Inflammatory macrophage (primary cell): ENCODE results near the gene UGT1A8.
"Not testable (repeated sequence)": the region's sequence is repeated elsewhere in the genome, so short reads cannot be mapped to it uniquely, and the experiment has no call there.

Experiments
- DNase-seq, 2 donors: peaks; one replicate each; pipeline ENCODE4 v3.0.0-alpha.2; 2020 to 2022

UGT1A8 gene

DNA sequence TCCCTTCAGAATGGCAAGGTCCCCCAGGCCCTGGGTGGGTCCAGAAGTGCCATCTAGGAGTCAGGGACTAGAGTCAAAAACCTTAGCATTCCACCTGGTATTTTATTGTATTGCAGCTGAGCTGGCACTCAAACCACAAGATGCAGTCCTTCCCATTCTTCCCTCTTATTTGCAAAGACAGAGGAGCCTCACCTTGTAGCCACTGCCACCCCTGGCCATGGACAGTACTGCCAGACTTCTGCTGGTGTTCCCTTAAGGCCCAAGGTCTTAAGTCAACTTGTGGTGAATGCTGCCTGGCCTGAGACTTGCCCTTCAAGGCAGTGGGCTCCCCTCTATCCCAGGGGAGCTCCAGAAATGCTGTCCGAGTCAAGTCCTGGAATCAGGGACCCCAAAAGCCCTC is 25.7 kb downstream of the UGT1A8 start:
- no peak for DNase-seq

GRCh38 chr2:233646033-233646432 is 28.6 kb downstream of the UGT1A8 start:
- DNase-seq, result not testable (repeated sequence)

DNA sequence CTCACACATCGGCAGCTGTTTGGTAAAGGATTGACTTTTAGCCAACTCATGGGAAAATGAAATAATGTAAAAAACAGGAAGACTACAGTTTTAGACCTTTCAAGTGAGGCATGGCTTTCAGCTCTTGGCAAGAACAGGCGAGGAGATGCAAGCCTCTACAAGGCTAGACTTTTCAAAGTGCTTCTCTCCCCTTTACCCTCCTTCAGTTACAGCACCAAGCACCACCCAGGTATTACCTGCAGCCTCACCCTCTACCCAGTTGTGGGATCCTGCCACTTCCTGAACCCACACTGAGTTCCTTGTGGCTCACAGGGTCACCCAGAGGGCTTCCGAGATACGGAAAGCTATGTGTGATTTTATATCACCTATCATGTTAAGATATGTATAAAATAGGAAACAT is 33.5 kb downstream of the UGT1A8 start:
- DNase-seq, result no peak

- DNase-seq, result no peak
Measured at GRCh38 chr2:233651430-233651829, 34.0 kb downstream of the UGT1A8 start.

DNA sequence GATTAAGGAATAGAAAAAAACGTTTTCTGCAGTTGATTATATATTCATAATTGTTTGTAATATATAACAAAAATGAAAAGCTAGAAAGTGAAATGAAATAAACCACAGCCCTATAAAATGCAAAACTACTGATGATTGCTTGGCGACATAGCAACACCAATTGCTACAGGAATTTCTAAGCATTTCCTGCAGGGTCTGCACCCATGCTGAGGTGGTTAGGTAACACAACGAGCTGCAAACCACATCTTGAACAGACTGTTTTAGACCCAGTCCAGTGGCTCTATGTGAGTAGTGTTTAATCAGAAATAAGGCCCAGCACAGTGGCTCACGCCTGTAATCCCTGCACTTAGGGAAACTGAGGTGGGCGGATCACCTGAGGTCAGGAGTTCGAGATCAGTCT is 37.1 kb downstream of the UGT1A8 start:
- DNase-seq, result no peak

DNA sequence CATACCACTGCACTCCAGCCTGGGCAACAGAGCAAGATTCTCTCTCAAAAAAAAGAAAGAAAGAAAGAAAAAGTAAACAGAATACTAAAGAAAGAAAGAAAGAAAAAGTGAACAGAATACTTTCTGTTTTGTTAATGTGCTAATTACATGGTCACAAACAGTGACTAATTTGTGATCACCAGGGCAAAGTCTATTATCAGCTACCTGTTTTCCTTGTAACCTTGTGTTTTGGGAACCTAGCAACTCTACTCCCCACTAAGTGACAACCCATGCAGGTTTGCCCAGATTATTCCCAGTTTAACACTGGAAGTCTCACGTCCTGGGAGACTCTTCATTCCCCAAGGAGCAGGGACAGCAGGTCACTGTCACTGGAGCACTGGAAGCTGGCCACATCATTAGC is 37.6 kb downstream of the UGT1A8 start:
- no peak for DNase-seq

DNA sequence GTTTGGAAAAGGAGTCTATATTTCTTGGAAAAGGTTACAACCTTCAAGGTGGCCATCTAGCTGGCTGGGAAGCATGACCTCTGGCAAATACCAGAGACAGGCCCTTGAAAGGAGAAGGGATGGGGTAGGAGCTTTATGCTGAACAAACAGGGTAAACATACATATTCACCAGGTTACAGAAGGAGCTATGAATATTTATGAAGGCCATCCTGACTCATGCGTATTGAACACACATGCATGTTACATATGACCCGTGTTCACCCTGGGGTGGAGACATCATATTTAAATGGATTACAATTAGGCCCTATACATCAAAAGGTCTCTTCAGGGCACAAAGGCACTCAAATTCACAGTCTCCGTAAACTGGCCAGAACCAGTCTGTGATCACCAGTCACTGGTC is 38.5 kb downstream of the UGT1A8 start:
- not testable (repeated sequence) for DNase-seq

GRCh38 chr2:233656443-233656842 is 39.0 kb downstream of the UGT1A8 start:
- DNase-seq, result no peak

DNA sequence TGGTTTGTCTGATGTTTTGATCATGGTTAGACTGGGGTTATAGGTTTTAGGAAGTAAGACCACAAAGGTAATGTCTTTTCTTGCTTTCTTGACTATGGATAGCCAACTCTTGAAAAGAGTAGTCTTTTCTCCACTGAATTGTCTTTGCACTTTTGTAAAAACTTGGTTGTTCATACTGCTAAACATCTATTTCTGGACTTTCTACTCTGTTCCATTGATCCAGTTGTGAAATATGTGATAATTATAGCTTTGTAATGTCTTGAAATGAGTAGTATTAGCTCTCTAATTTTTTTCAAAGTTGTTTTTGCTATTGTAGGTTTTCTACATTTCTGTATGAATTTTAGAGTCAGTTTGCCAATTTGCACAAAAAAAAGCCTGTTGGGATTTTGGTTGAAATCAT is 41.2 kb downstream of the UGT1A8 start:
- no peak for DNase-seq

GRCh38 chr2:233663911-233664310 is 46.5 kb downstream of the UGT1A8 start:
- no peak for DNase-seq

- no peak for DNase-seq
Measured at GRCh38 chr2:233668605-233669260, 51.3 kb downstream of the UGT1A8 start.

GRCh38 chr2:233671290-233672161 is 54.1 kb downstream of the UGT1A8 start, which contains the start of gene UGT1A9:
TSS of gene UGT1A9 (plus strand) at chr2:233671898. CDS start at chr2:233671935, 37 bp downstream.
- DNase-seq, result no peak

DNA sequence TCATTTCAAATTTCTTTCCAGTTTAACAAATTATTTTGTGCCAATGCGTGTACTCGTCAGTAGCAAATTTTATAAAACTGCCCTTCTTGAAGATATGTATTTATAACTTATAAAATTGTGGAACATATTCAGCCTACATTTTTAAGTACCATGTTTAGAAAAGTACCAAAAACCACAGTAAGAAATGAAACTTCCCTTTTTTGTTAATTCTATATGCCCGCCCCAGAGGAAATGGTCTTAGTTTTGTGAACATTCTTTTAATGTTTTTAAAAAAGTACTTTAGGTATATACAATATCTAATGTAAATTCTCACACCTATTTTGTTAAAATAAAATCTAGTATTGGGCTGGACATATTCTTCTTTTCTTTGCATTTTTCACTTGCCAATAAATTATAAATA is 55.5 kb downstream of the UGT1A8 start:
- DNase-seq, result no peak

- DNase-seq, result no peak
Measured at GRCh38 chr2:233673896-233674295, 56.5 kb downstream of the UGT1A8 start.

DNA sequence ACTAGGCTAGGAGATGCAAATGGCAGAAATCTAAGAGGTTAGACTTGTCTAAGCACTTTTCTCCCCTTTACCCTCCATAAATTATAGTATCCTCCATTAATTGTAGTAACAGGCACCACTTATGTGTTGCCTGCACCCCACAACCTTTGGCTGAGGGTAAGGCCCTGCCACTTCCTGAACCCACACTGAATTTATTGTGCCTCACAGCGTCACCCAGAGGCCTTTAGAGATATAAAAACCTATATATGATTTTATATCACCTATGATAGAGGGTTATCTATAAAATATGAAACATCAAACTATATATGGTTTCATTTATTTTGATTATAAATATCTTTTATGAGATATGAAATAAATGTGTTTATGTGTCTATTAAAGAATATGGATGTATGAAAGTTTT is 56.9 kb downstream of the UGT1A8 start:
- no peak for DNase-seq

DNA sequence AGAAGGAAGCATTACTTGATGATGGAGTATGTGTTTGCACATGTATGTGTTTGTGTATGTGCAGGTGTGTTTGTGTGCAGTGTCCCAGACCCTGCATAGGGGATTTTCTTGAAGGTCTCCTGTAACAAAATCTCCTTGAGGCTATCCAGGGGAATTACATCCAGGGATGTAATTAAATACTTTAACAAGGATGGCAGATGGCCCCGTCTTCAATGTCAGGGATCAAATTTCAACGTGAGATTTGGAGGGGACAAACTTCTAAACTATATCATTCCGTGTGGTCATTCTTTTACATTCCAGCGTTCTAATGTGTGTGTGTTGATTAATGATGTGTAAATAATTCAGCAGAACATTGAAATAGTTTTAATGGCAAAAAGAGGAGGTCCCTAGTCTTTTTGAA is 57.6 kb downstream of the UGT1A8 start:
- no peak for DNase-seq

- DNase-seq, result no peak
Measured at GRCh38 chr2:233676046-233676445, 58.6 kb downstream of the UGT1A8 start.

DNA sequence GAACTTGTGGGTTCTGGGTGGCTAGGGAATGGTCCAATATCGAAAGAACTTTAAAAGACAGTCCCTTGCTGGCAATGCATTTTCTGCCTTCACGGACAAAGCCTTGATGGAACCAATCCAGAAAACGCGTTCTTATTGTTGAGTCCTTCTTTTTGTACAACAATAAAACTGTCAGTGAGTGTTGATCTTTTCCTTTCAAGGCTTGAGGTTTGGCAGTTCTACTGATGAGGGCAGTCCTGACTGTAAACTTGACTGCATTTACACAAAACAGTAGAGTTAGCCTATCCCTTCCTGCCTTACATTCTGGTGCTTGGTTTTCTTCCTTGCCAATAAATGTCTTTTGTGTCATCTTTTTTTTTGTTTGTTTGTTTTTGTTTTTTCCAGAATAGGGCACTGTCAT is 61.8 kb downstream of the UGT1A8 start:
- no peak for DNase-seq

DNA sequence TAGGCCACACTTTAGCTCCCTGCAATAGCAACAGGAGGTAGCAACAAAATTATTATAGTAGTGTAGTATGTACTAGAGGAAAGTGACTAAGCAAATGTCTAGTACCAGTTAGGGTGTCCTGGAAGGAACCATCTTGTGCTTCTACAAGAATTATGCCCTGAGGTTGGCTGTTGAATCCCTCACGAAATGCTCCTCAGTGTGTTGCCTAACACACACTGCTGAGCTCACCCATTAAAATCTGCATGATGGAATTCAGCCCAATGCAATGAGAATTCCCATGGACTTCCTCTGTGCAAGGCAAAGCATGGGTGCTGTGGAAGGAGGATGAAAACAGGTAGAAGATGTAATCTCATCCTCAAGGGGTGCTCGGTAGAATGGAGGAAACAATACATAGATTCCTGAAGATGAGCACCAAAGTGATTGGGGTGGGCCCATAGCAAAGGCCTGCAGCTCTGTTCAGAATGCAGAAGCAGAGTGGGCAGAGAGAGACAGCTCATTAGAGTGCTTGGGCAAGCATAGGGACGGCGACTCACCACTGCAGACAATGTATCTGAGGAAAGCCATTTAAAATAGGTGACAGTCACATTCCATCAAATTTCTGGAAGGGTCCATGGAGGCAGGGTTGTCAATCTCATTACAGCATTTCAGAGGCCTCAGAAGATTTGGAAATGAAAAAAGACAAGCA is 63.1 kb downstream of the UGT1A8 start:
- peak; percentile 34 to 51 for DNase-seq

DNA sequence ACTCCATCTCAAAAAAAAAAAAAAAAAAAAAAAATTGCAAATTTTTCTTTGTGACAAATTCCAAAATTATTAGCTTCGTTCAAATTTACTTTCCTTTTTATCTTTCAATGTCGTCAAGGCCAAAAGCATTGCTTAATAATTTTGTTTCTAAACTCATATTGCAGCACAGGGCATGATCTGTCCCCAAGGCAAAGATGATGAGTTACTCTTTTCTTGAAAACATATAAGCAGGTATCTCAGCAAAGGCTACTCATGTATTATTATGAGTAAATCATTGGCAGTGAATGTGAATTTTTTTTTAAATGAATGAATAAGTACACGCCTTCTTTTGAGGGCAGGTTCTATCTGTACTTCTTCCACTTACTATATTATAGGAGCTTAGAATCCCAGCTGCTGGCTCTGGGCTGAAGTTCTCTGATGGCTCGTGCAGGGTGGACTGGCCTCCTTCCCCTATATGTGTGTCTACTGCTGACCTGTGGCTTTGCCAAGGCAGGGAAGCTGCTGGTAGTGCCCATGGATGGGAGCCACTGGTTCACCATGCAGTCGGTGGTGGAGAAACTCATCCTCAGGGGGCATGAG is 64.2 kb downstream of the UGT1A8 start, which contains the start of gene UGT1A7:
Gene UGT1A7, plus strand, starts transcription at position 381 of the 579 bp plus-strand sequence. Its CDS starts 37 bp downstream, at position 418.
- no peak for DNase-seq

GRCh38 chr2:233684640-233685039 is 67.2 kb downstream of the UGT1A8 start:
- no peak for DNase-seq

DNA sequence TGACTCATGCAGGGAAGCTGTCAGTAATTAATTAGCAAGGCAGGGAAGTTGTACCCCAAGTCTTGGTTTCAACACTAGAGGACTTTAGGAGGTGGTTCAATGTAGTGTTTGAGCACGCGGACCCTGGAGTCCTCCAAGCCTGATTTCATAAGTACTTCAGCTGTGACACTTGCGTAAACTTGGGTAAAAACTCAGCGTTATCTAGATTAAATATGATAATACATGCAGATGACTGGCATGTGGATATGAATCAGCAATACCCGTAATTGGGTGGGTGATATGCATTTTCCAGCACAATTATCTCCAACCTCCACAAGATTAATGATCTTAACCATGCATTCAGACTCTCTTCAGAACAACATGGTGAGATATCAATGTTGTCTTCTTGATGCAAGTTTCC is 69.5 kb downstream of the UGT1A8 start:
- no peak for DNase-seq

GRCh38 chr2:233688341-233688740 is 70.9 kb downstream of the UGT1A8 start:
- DNase-seq, result no peak
